Thoracic aorta (tissue), 2 donors: Measurements from ENCODE around the gene VPS39. TPM values are rescaled to one million over a fixed set of nuclear protein-coding genes. Genes with fewer than 3 reads are reported as not detected.

Source experiments
- ATAC-seq: fragments of 150-250 bp; one replicate; pipeline ENCODE4 v1.8.0; 2017; ENCODE audit warnings: low read depth; ENCODE audit not compliant: insufficient number of reproducible peaks, low FRiP score
- DNase-seq: peaks from one replicate; pipeline ENCODE4 v3.0.0-alpha.2; 2020; ENCODE audit warnings: low spot score
- H3K27ac ChIP-seq, 2 donors: fragments of 200-600 bp; sonication (generic); 1 replicate in 1 of 2; 2 replicates in 1 of 2; pipeline ENCODE4 v1.5.1; 2016; ENCODE audit warnings: mild to moderate bottlenecking in 2 of 2, moderate library complexity in 2 of 2
- H3K27me3 ChIP-seq: fragments of 200-600 bp; sonication (generic); replicated peaks from 2 replicates; pipeline ENCODE4 v1.6.0; 2016; ENCODE audit warnings: mild to moderate bottlenecking; ENCODE audit not compliant: insufficient read depth
- H3K36me3 ChIP-seq: fragments of 200-600 bp; sonication (generic); one replicate; pipeline ENCODE4 v1.5.1; 2016
- H3K4me1 ChIP-seq, 2 donors: fragments of 200-600 bp; sonication (generic); 1 replicate in 1 of 2; 2 replicates in 1 of 2; pipeline versions ENCODE4 v1.5.1 to v1.6.0; 2016; ENCODE audit warnings: low read depth in 2 of 2, mild to moderate bottlenecking in 1 of 2; ENCODE audit not compliant: control insufficient read depth in 1 of 2
- H3K4me3 ChIP-seq: fragments of 200-600 bp; sonication (generic); 2 replicates; pipeline ENCODE4 v1.5.1; 2016; ENCODE audit warnings: mild to moderate bottlenecking
- H3K9me3 ChIP-seq: fragments of 200-600 bp; sonication (generic); 2 replicates; pipeline ENCODE4 v1.5.1; 2016
- total RNA-seq, 2 donors: library from RNA; depleted of rRNA; stranded (reverse); fragments of >200 nt; gene quantifications; one replicate each; pipeline versions ENCODE4 v1.1.0 to v1.2.3, GENCODE V29; 2016
- TF ChIP-seq, protein P1 (sequence below): fragments of 200-600 bp; sonication (generic); IDR thresholded peaks from one replicate; pipeline ENCODE4 v1.5.1; 2019; ENCODE audit warnings: antibody characterized with exemption

Gene VPS39
- total RNA-seq, 2 donors from 2014 or later = 89.9 to 156 TPM

- Histone ChIP-seq H3K27me3 (no peaks in the 10 kb centered on the region), H3K9me3 (no peaks in the 10 kb centered on the region), H3K4me3 (no peak overlapping the region), H3K36me3 (no peaks in the 10 kb centered on the region), H3K4me1 (no peaks in the 10 kb centered on the region), H3K27ac (no peak overlapping the region)
- DNase-seq (no peak), ATAC-seq (no peak)
- TF ChIP-seq, protein P1, sequence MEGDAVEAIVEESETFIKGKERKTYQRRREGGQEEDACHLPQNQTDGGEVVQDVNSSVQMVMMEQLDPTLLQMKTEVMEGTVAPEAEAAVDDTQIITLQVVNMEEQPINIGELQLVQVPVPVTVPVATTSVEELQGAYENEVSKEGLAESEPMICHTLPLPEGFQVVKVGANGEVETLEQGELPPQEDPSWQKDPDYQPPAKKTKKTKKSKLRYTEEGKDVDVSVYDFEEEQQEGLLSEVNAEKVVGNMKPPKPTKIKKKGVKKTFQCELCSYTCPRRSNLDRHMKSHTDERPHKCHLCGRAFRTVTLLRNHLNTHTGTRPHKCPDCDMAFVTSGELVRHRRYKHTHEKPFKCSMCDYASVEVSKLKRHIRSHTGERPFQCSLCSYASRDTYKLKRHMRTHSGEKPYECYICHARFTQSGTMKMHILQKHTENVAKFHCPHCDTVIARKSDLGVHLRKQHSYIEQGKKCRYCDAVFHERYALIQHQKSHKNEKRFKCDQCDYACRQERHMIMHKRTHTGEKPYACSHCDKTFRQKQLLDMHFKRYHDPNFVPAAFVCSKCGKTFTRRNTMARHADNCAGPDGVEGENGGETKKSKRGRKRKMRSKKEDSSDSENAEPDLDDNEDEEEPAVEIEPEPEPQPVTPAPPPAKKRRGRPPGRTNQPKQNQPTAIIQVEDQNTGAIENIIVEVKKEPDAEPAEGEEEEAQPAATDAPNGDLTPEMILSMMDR = no peak
Observed at GRCh38 chr15:42138968-42139386, 69.1 kb downstream of the VPS39 start.

DNA sequence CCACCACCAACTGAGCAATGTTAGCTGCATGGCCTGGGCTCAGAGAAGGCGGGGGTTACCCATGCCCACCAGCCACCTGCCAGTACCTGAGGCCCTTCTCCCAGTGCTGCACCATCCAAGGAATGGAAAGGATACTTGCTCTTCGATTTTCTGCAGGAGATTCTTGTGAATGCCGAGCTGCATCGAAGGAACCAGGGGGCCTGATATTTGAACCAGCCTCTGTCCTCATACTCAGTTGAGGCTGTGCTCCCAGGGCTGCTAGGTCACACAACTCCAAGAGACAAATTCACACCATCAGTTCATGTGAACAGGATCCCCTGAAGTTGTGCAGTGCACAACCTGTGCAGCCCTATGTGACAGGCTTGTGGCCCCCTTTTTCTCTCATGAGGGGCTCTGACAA is 69.7 kb downstream of the VPS39 start:
- ATAC-seq (no peak), DNase-seq (no peak)
- Histone ChIP-seq H3K9me3 (no peaks in the 10 kb centered on the region), H3K27ac (no peak overlapping the region), H3K27me3 (no peaks in the 10 kb centered on the region), H3K36me3 (no peaks in the 10 kb centered on the region), H3K4me1 (no peaks in the 10 kb centered on the region), H3K4me3 (no peak overlapping the region)
- TF ChIP-seq, protein P1 = no peak

GRCh38 chr15:42137461-42138261 is 70.4 kb downstream of the VPS39 start:
- Histone ChIP-seq H3K4me1 (no peaks in the 10 kb centered on the region), H3K9me3 (no peaks in the 10 kb centered on the region), H3K4me3 (no peak overlapping the region), H3K27ac (no peak overlapping the region), H3K27me3 (no peaks in the 10 kb centered on the region), H3K36me3 (no peaks in the 10 kb centered on the region)
- DNase-seq (no peak), ATAC-seq (no peak)
- TF ChIP-seq, protein P1 = peak; percentile 44

DNA sequence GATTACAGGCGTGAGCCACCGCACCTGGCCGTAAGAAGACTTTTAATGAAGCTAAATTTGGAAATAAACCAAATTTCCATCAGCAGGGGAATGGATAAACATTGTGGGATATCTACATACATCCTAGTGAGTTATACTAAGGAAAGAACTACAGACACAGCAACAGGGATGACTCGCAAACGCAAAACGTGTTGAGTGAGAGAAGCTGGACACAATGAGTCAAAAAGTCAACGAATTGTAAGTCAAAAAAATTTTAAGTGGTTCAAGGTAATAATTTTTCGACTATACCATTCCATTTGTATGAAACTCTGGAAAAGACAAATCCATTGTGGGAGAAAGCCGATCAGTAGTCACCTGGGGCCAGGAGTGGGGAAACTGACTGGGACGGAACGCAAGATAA is 71.6 kb downstream of the VPS39 start:
- DNase-seq = no peak
- H3K27me3 ChIP-seq = no peaks in the 10 kb centered on the region
- TF ChIP-seq, protein P1 = no peak
- no peak overlapping the region for H3K4me3 ChIP-seq
- no peaks in the 10 kb centered on the region for H3K9me3 ChIP-seq
- no peaks in the 10 kb centered on the region for H3K36me3 ChIP-seq
- ATAC-seq = no peak
- no peaks in the 10 kb centered on the region for H3K4me1 ChIP-seq
- no peak overlapping the region for H3K27ac ChIP-seq

- H3K27me3 ChIP-seq = no peaks in the 10 kb centered on the region
- H3K36me3 ChIP-seq = no peaks in the 10 kb centered on the region
- H3K4me3 ChIP-seq = no peak overlapping the region
- no peak for DNase-seq
- H3K9me3 ChIP-seq = no peaks in the 10 kb centered on the region
- TF ChIP-seq, protein P1 = no peak
- no peak overlapping the region for H3K27ac ChIP-seq
- ATAC-seq = no peak
- no peaks in the 10 kb centered on the region for H3K4me1 ChIP-seq
Observed at GRCh38 chr15:42135351-42135750, 72.8 kb downstream of the VPS39 start.
